ENCODE measurements around the gene ROBO1.

The ROBO1 gene

GRCh38 chr3:79016587-79017376, 751.0 kb downstream of the ROBO1 start:
- no peak for TF ChIP-seq CTCF (IDR thresholded peaks at IDR 0.05; ENCODE audit: low read length)
- no peak for TF ChIP-seq EZH2 (optimal IDR thresholded peaks at IDR 0.05; ENCODE audit: low read depth, low read length)
- TF ChIP-seq EZH2phosphoT487 (IDR thresholded peaks at IDR 0.05; ENCODE audit: low read length) = no peak
- Histone ChIP-seq H3K27me3 (replicated peaks; ENCODE audit: insufficient read depth, low read length) (no peaks in the 10 kb centered on the region), H3K36me3 (replicated peaks; ENCODE audit: insufficient read depth, low read length) (no peaks in the 10 kb centered on the region), H3K9me2 (replicated peaks; ENCODE audit: insufficient read depth, low read length) (no peaks in the 10 kb centered on the region), H4K20me1 (ENCODE audit: insufficient read depth, low read length) (no peaks in the 10 kb centered on the region), H3K9ac (ENCODE audit: low read length) (peak overlapping the region; percentile 93), H3K4me1 (ENCODE audit: low read length) (peaks cover 18% of the 10 kb centered on the region), H3K9me3 (replicated peaks; ENCODE audit: insufficient read depth, low read length) (no peaks in the 10 kb centered on the region), H3F3A (ENCODE audit: insufficient read depth, low read length) (peaks cover 26% of the 10 kb centered on the region), H3K4me3 (ENCODE audit: low read length) (peak overlapping the region; percentile 72), H3K27ac (ENCODE audit: low read length) (peak overlapping the region; percentile 90; the same call in 1 of the 2 replicates), H2AFZ (ENCODE audit: low read length) (peak overlapping the region; percentile 48; the same call in 1 of the 2 replicates), H3K4me2 (ENCODE audit: low read depth, low read length) (peak overlapping the region; percentile 98), H3K79me2 (ENCODE audit: low read length) (peaks cover 65% of the 10 kb centered on the region)
- no peak for DNase-seq

GRCh38 chr3:79015854-79016253, 751.9 kb downstream of the ROBO1 start:
- H3K9me3 ChIP-seq (replicated peaks; ENCODE audit: insufficient read depth, low read length) = no peaks in the 10 kb centered on the region
- no peaks in the 10 kb centered on the region for H3K9me2 ChIP-seq (replicated peaks; ENCODE audit: insufficient read depth, low read length)
- no peaks in the 10 kb centered on the region for H3K36me3 ChIP-seq (replicated peaks; ENCODE audit: insufficient read depth, low read length)
- peaks cover 18% of the 10 kb centered on the region for H3K4me1 ChIP-seq (ENCODE audit: low read length)
- no peaks in the 10 kb centered on the region for H4K20me1 ChIP-seq (ENCODE audit: insufficient read depth, low read length)
- peak overlapping the region; percentile 93; the same call in 1 of the 2 replicates for H3K9ac ChIP-seq (ENCODE audit: low read length)
- H3K4me3 ChIP-seq (ENCODE audit: low read length) = peak overlapping the region; percentile 72
- DNase-seq = no peak
- peaks cover 26% of the 10 kb centered on the region for H3F3A ChIP-seq (ENCODE audit: insufficient read depth, low read length)
- peak overlapping the region; percentile 8; the same call in 1 of the 2 replicates for H3K27ac ChIP-seq (ENCODE audit: low read length)
- no peaks in the 10 kb centered on the region for H3K27me3 ChIP-seq (replicated peaks; ENCODE audit: insufficient read depth, low read length)
- H2AFZ ChIP-seq (ENCODE audit: low read length) = no peak overlapping the region
- peaks cover 72% of the 10 kb centered on the region for H3K79me2 ChIP-seq (ENCODE audit: low read length)
- peak overlapping the region; percentile 98 for H3K4me2 ChIP-seq (ENCODE audit: low read depth, low read length)
- TF ChIP-seq EZH2phosphoT487 (IDR thresholded peaks at IDR 0.05; ENCODE audit: low read length) = no peak
- no peak for TF ChIP-seq CTCF (IDR thresholded peaks at IDR 0.05; ENCODE audit: low read length)
- TF ChIP-seq EZH2 (optimal IDR thresholded peaks at IDR 0.05; ENCODE audit: low read depth, low read length) = no peak

- no peaks in the 10 kb centered on the region for H3K27me3 ChIP-seq (replicated peaks; ENCODE audit: insufficient read depth, low read length)
- no peak overlapping the region for H3K4me3 ChIP-seq (ENCODE audit: low read length)
- no peak overlapping the region for H3K27ac ChIP-seq (ENCODE audit: low read length)
- no peaks in the 10 kb centered on the region for H4K20me1 ChIP-seq (ENCODE audit: insufficient read depth, low read length)
- no peak for TF ChIP-seq EZH2 (optimal IDR thresholded peaks at IDR 0.05; ENCODE audit: low read depth, low read length)
- TF ChIP-seq CTCF (IDR thresholded peaks at IDR 0.05; ENCODE audit: low read length) = no peak
- no peak for TF ChIP-seq EZH2phosphoT487 (IDR thresholded peaks at IDR 0.05; ENCODE audit: low read length)
- no peaks in the 10 kb centered on the region for H3K9me2 ChIP-seq (replicated peaks; ENCODE audit: insufficient read depth, low read length)
- peaks cover 12% of the 10 kb centered on the region for H3F3A ChIP-seq (ENCODE audit: insufficient read depth, low read length)
- peaks cover 10% of the 10 kb centered on the region for H3K4me1 ChIP-seq (ENCODE audit: low read length)
- H3K36me3 ChIP-seq (replicated peaks; ENCODE audit: insufficient read depth, low read length) = no peaks in the 10 kb centered on the region
- DNase-seq = no peak
- H2AFZ ChIP-seq (ENCODE audit: low read length) = no peak overlapping the region
- no peaks in the 10 kb centered on the region for H3K9me3 ChIP-seq (replicated peaks; ENCODE audit: insufficient read depth, low read length)
- peaks cover 74% of the 10 kb centered on the region for H3K79me2 ChIP-seq (ENCODE audit: low read length)
- no peak overlapping the region for H3K9ac ChIP-seq (ENCODE audit: low read length)
- no peak overlapping the region for H3K4me2 ChIP-seq (ENCODE audit: low read depth, low read length)
Observed at GRCh38 chr3:79012946-79013362, 754.8 kb downstream of the ROBO1 start.

Measured in MM.1S (cell line).